GM23338 (cell line): ENCODE results near the gene ATF2. TPM values are rescaled to one million over a fixed set of nuclear protein-coding genes. Genes with fewer than 3 reads are reported as not detected.
A peak's percentile ranks its signal among the peaks of the same experiment; 100 is the strongest.

Experiments used
- ATAC-seq: fragments of 200-7000 bp; cut with Tn5 transposase; 3 replicates; pipeline ENCODE4 v1.9.1; 2020
- DNase-seq: peaks from one replicate; pipeline ENCODE4 v3.0.0-alpha.2; 2015; ENCODE audit warnings: low spot score
- H2AFZ ChIP-seq: fragments of 200-600 bp; sonication (generic); 2 replicates; pipeline ENCODE4 v1.8.0; 2016; ENCODE audit warnings: antibody characterized with exemption, mild to moderate bottlenecking, moderate library complexity
- H3F3A ChIP-seq: fragments of 200-600 bp; sonication (generic); replicated peaks from 2 replicates; pipeline ENCODE4 v1.8.0; 2017; ENCODE audit warnings: antibody characterized with exemption, mixed run types, low read depth
- H3K27ac ChIP-seq: fragments of 200-600 bp; sonication (generic); 2 replicates; pipeline ENCODE4 v1.6.1; 2016; ENCODE audit warnings: low read depth
- H3K27me3 ChIP-seq: fragments of 200-600 bp; sonication (generic); 2 replicates; pipeline ENCODE4 v1.8.0; 2016; ENCODE audit warnings: mild to moderate bottlenecking, mixed run types, moderate library complexity; ENCODE audit not compliant: insufficient read depth
- H3K36me3 ChIP-seq: fragments of 200-600 bp; sonication (generic); 2 replicates; pipeline ENCODE4 v1.8.0; 2016; ENCODE audit warnings: mild to moderate bottlenecking; ENCODE audit not compliant: insufficient read depth
- H3K4me1 ChIP-seq: fragments of 200-600 bp; sonication (generic); 2 replicates; pipeline ENCODE4 v1.8.0; 2016; ENCODE audit warnings: mild to moderate bottlenecking, moderate library complexity; ENCODE audit not compliant: insufficient read depth
- H3K4me2 ChIP-seq: fragments of 200-600 bp; sonication (generic); 2 replicates; pipeline ENCODE4 v1.7.1; 2017; ENCODE audit warnings: mixed run types
- H3K4me3 ChIP-seq: fragments of 200-600 bp; sonication (generic); 2 replicates; pipeline ENCODE4 v1.6.1; 2016; ENCODE audit warnings: mixed run types
- H3K79me2 ChIP-seq: fragments of 200-600 bp; sonication (generic); replicated peaks from 2 replicates; pipeline ENCODE4 v1.8.0; 2017; ENCODE audit warnings: mild to moderate bottlenecking; ENCODE audit not compliant: insufficient read depth
- H3K9me2 ChIP-seq: fragments of 200-600 bp; sonication (generic); 2 replicates; pipeline ENCODE4 v1.8.0; 2017; ENCODE audit not compliant: insufficient read depth
- H4K20me1 ChIP-seq: fragments of 200-600 bp; sonication (generic); replicated peaks from 2 replicates; pipeline ENCODE4 v1.8.0; 2017; ENCODE audit warnings: mild to moderate bottlenecking; ENCODE audit not compliant: insufficient read depth
- H3K27ac Mint-ChIP-seq: 2 replicates; pipeline ENCODE4 v1.8.0; 2020; ENCODE audit warnings: inconsistent platforms, mild to moderate bottlenecking, moderate library complexity, mixed read lengths
- H3K27me3 Mint-ChIP-seq: 3 replicates; pipeline ENCODE4 v1.8.0; 2022; ENCODE audit warnings: low read depth, mild to moderate bottlenecking, moderate library complexity, mixed read lengths, inconsistent platforms; ENCODE audit not compliant: insufficient read depth, poor library complexity
- H3K36me3 Mint-ChIP-seq: 3 replicates; pipeline ENCODE4 v1.8.0; 2021; ENCODE audit warnings: low read depth, mild to moderate bottlenecking, inconsistent platforms, moderate library complexity, mixed read lengths
- H3K4me1 Mint-ChIP-seq: 3 replicates; pipeline ENCODE4 v1.8.0; 2020; ENCODE audit warnings: mild to moderate bottlenecking, inconsistent platforms, mixed read lengths
- H3K4me3 Mint-ChIP-seq: 3 replicates; pipeline ENCODE4 v1.8.0; 2021; ENCODE audit warnings: moderate library complexity, mild to moderate bottlenecking, inconsistent platforms, mixed read lengths
- H3K9me3 Mint-ChIP-seq: 3 replicates; pipeline ENCODE4 v1.8.0; 2020; ENCODE audit warnings: moderate library complexity, mild to moderate bottlenecking, inconsistent platforms, mixed read lengths
- CREB1 ChIP-seq: fragments of 250-450 bp; sonication (Bioruptor Pico); IDR thresholded peaks from 2 replicates; pipeline ENCODE4 v1.5.0; 2020; ENCODE audit warnings: low read depth, mild to moderate bottlenecking, moderate library complexity
- CTCF ChIP-seq, 2 experiments: fragments of 200-600 bp in 1 of 2; sonication (generic) in 1 of 2; conservative IDR thresholded peaks; 2 replicates each; pipeline versions ENCODE4 v1.5.1 to v1.6.1; 2016 to 2017; ENCODE audit warnings: antibody characterized with exemption in 2 of 2, low read depth in 2 of 2, mild to moderate bottlenecking in 2 of 2, moderate library complexity in 1 of 2
- EZH2 ChIP-seq: fragments of 200-600 bp; sonication (generic); IDR thresholded peaks from one replicate; pipeline ENCODE4 v1.8.0; 2017; ENCODE audit warnings: antibody characterized with exemption, mild to moderate bottlenecking, low read depth; ENCODE audit not compliant: unreplicated experiment
- EZH2phosphoT487 ChIP-seq: fragments of 200-600 bp; sonication (generic); IDR thresholded peaks from one replicate; pipeline ENCODE4 v1.8.1; 2018; ENCODE audit warnings: antibody characterized with exemption; ENCODE audit not compliant: unreplicated experiment
- JUNB ChIP-seq: IDR thresholded peaks from one replicate; pipeline ENCODE4 v1.6.1; 2016; ENCODE audit warnings: antibody characterized with exemption; ENCODE audit not compliant: unreplicated experiment
- NANOG ChIP-seq: IDR thresholded peaks from 2 replicates; pipeline ENCODE4 v1.6.1; 2016; ENCODE audit warnings: antibody characterized with exemption, borderline replicate concordance
- POLR2AphosphoS5 ChIP-seq: IDR thresholded peaks from 2 replicates; pipeline ENCODE4 v1.6.1; 2016; ENCODE audit warnings: antibody characterized with exemption, low read depth
- STAT1 ChIP-seq: IDR thresholded peaks from one replicate; pipeline ENCODE4 v1.6.1; 2016; ENCODE audit warnings: antibody characterized with exemption; ENCODE audit not compliant: unreplicated experiment
- ZNF114 ChIP-seq: fragments of 250-450 bp; sonication (Bioruptor Pico); IDR thresholded peaks from 2 replicates; pipeline ENCODE4 v1.5.0; 2020; ENCODE audit warnings: mild to moderate bottlenecking, moderate library complexity
- ZNF331 ChIP-seq: fragments of 250-450 bp; sonication (Bioruptor Pico); IDR thresholded peaks from 2 replicates; pipeline ENCODE4 v1.5.0; 2020; ENCODE audit warnings: low read depth, mild to moderate bottlenecking, moderate library complexity
- polyA plus RNA-seq: library from polyadenylated mRNA; unstranded; fragments of >200 nt; fragmentation: Nextera tagmentation; extraction: Ambion mirVana; gene quantifications from 2 replicates; pipeline ENCODE4 v1.2.1, GENCODE V29; 2016
- total RNA-seq: library from RNA; depleted of rRNA; stranded (reverse); fragments of >200 nt; shearing (Covaris generic); gene quantifications from 2 replicates; pipeline ENCODE4 v1.2.3, GENCODE V29; 2014
- TF ChIP-seq, protein P1 (sequence below): IDR thresholded peaks from 2 replicates; pipeline ENCODE4 v1.6.1; 2016; ENCODE audit warnings: antibody characterized with exemption
- TF ChIP-seq, protein P2 (sequence below): fragments of 250-450 bp; sonication (Bioruptor Pico); IDR thresholded peaks from 2 replicates; pipeline ENCODE4 v1.5.0; 2020; ENCODE audit warnings: mild to moderate bottlenecking, moderate library complexity
- TF ChIP-seq, protein P3 (sequence below): IDR thresholded peaks from one replicate; pipeline ENCODE4 v1.6.1; 2018; ENCODE audit warnings: antibody characterized with exemption; ENCODE audit not compliant: unreplicated experiment

The ATF2 gene
- total and polyA plus RNA-seq, 2 experiments from 2014 or later = 23.6 to 56.2 TPM

DNA sequence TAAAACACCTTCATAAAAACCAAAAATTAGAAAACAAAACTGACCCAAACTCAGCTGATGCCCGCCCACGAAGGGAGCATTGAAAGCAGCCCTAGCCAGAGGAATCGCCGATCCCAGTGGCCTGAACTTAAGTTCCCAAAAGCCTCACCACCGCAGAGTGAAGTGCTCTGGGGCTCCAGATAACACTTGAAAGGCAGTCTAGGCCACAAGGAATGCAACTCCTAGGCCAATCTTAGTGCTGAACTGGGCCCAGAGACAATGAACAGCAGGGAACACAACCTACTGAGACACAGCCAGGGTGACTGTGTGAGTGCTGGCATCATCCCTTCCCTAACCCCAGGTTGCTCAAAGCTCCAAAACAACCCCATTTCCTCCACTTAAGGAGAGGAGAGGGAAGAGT is 103.2 kb downstream of the ATF2 start:
- Mint-ChIP-seq H3K27ac (no peak overlapping the region), H3K4me1 (no peaks in the 10 kb centered on the region), H3K4me3 (no peak overlapping the region), H3K27me3 (no peaks in the 10 kb centered on the region), H3K36me3 (peaks cover 23% of the 10 kb centered on the region; the same call in 2 of the 3 replicates), H3K9me3 (peaks cover 11% of the 10 kb centered on the region; the same call in 1 of the 3 replicates)
- Histone ChIP-seq H4K20me1 (no peaks in the 10 kb centered on the region), H3K4me3 (no peak overlapping the region), H3K4me1 (no peaks in the 10 kb centered on the region), H3K27ac (no peak overlapping the region), H2AFZ (no peak overlapping the region), H3K4me2 (no peak overlapping the region), H3K9me2 (no peaks in the 10 kb centered on the region; the same call in 1 of the 2 replicates), H3F3A (no peaks in the 10 kb centered on the region), H3K27me3 (no peaks in the 10 kb centered on the region), H3K79me2 (no peaks in the 10 kb centered on the region), H3K36me3 (peaks cover 8% of the 10 kb centered on the region; the same call in 1 of the 2 replicates)
- peak; percentile 42; the same call in 2 of the 3 replicates for ATAC-seq
- TF ChIP-seq CTCF (conservative IDR thresholded peaks at IDR 0.05; ENCODE audit: low read depth in 2 of 2) = no peak
- TF ChIP-seq, protein P1, sequence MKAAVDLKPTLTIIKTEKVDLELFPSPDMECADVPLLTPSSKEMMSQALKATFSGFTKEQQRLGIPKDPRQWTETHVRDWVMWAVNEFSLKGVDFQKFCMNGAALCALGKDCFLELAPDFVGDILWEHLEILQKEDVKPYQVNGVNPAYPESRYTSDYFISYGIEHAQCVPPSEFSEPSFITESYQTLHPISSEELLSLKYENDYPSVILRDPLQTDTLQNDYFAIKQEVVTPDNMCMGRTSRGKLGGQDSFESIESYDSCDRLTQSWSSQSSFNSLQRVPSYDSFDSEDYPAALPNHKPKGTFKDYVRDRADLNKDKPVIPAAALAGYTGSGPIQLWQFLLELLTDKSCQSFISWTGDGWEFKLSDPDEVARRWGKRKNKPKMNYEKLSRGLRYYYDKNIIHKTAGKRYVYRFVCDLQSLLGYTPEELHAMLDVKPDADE = no peak
- no peak for TF ChIP-seq STAT1
- TF ChIP-seq ZNF331 (CRISPR knock-in tag) = no peak
- TF ChIP-seq, protein P2, sequence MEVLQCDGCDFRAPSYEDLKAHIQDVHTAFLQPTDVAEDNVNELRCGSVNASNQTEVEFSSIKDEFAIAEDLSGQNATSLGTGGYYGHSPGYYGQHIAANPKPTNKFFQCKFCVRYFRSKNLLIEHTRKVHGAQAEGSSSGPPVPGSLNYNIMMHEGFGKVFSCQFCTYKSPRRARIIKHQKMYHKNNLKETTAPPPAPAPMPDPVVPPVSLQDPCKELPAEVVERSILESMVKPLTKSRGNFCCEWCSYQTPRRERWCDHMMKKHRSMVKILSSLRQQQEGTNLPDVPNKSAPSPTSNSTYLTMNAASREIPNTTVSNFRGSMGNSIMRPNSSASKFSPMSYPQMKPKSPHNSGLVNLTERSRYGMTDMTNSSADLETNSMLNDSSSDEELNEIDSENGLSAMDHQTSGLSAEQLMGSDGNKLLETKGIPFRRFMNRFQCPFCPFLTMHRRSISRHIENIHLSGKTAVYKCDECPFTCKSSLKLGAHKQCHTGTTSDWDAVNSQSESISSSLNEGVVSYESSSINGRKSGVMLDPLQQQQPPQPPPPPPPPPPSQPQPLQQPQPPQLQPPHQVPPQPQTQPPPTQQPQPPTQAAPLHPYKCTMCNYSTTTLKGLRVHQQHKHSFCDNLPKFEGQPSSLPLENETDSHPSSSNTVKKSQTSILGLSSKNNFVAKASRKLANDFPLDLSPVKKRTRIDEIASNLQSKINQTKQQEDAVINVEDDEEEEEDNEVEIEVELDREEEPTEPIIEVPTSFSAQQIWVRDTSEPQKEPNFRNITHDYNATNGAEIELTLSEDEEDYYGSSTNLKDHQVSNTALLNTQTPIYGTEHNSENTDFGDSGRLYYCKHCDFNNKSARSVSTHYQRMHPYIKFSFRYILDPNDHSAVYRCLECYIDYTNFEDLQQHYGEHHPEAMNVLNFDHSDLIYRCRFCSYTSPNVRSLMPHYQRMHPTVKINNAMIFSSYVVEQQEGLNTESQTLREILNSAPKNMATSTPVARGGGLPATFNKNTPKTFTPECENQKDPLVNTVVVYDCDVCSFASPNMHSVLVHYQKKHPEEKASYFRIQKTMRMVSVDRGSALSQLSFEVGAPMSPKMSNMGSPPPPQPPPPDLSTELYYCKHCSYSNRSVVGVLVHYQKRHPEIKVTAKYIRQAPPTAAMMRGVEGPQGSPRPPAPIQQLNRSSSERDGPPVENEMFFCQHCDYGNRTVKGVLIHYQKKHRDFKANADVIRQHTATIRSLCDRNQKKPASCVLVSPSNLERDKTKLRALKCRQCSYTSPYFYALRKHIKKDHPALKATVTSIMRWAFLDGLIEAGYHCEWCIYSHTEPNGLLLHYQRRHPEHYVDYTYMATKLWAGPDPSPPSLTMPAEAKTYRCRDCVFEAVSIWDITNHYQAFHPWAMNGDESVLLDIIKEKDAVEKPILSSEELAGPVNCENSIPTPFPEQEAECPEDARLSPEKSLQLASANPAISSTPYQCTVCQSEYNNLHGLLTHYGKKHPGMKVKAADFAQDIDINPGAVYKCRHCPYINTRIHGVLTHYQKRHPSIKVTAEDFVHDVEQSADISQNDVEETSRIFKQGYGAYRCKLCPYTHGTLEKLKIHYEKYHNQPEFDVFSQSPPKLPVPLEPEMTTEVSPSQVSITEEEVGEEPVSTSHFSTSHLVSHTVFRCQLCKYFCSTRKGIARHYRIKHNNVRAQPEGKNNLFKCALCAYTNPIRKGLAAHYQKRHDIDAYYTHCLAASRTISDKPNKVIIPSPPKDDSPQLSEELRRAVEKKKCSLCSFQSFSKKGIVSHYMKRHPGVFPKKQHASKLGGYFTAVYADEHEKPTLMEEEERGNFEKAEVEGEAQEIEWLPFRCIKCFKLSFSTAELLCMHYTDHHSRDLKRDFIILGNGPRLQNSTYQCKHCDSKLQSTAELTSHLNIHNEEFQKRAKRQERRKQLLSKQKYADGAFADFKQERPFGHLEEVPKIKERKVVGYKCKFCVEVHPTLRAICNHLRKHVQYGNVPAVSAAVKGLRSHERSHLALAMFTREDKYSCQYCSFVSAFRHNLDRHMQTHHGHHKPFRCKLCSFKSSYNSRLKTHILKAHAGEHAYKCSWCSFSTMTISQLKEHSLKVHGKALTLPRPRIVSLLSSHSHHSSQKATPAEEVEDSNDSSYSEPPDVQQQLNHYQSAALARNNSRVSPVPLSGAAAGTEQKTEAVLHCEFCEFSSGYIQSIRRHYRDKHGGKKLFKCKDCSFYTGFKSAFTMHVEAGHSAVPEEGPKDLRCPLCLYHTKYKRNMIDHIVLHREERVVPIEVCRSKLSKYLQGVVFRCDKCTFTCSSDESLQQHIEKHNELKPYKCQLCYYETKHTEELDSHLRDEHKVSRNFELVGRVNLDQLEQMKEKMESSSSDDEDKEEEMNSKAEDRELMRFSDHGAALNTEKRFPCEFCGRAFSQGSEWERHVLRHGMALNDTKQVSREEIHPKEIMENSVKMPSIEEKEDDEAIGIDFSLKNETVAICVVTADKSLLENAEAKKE (CRISPR knock-in tag) = no peak
- no peak for TF ChIP-seq JUNB
- no peak for TF ChIP-seq NANOG
- TF ChIP-seq POLR2AphosphoS5 = no peak
- no peak for TF ChIP-seq EZH2
- TF ChIP-seq, protein P3, sequence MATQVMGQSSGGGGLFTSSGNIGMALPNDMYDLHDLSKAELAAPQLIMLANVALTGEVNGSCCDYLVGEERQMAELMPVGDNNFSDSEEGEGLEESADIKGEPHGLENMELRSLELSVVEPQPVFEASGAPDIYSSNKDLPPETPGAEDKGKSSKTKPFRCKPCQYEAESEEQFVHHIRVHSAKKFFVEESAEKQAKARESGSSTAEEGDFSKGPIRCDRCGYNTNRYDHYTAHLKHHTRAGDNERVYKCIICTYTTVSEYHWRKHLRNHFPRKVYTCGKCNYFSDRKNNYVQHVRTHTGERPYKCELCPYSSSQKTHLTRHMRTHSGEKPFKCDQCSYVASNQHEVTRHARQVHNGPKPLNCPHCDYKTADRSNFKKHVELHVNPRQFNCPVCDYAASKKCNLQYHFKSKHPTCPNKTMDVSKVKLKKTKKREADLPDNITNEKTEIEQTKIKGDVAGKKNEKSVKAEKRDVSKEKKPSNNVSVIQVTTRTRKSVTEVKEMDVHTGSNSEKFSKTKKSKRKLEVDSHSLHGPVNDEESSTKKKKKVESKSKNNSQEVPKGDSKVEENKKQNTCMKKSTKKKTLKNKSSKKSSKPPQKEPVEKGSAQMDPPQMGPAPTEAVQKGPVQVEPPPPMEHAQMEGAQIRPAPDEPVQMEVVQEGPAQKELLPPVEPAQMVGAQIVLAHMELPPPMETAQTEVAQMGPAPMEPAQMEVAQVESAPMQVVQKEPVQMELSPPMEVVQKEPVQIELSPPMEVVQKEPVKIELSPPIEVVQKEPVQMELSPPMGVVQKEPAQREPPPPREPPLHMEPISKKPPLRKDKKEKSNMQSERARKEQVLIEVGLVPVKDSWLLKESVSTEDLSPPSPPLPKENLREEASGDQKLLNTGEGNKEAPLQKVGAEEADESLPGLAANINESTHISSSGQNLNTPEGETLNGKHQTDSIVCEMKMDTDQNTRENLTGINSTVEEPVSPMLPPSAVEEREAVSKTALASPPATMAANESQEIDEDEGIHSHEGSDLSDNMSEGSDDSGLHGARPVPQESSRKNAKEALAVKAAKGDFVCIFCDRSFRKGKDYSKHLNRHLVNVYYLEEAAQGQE = no peak
- no peak for TF ChIP-seq EZH2phosphoT487
- no peak for TF ChIP-seq CREB1 (CRISPR knock-in tag)
- no peak for TF ChIP-seq ZNF114 (CRISPR knock-in tag)
- DNase-seq = no peak
